ENCODE measurements around the gene GPATCH11.

GPATCH11 gene

DNA sequence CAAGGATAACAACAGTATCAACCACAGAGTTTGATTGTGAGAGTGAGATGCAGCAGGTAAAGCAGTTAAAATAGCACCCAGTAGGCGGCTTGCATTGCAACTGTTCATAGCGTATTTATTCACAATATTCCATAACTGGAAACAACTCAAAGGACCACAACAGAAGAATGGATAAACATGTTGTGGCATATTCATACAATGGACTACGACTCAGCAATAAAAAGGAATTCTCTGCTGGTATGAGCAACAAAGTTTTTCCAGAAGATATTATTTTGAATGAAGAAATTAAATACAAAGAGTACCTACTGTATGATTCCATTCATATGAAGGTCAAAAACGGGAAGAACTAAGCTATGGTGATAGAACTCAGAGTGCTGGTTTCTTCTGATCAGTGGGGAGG lies 25.2 kb downstream of the GPATCH11 start:
- DNase-seq = no peak

DNA sequence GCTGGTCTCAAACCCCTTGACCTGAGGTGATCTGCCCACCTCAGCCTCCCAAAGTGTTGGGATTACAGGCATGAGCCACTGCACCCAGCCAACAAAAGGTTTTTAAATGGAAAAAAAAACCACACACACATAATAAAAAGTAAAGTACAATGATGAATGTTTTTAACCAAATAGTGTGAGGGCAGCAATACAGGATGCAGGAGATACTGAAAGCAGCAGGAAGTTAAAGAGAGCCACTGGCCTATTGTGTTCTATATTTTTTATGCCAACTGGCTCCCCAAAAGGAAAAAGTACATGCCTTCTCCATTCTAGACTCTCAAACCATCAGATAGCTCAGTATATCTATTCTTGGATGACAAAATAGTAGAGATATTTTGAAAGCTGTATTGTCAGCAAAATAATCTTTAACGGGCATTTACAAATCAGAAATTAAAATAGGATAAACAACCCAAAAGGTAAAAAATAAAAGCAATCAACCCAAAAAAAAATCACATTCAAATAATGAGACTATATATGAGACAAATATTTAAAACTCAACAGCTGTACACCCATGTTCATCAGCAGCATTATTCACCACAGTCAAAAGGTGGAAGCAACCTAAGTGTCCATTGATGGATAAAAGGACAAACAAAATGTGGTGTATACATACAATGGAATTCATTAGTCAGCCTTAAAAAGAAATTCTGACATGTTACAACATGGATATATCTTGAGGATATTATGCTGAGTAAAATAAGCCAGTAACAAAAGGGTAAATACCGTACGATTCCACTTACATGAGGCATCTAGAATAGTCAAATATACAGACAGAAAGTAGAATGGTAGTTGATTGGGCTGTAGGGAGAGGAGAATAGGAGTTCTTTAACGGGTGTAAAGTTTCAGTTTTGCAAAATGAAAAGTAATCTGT lies 26.2 kb downstream of the GPATCH11 start:
- DNase-seq = no peak

DNA sequence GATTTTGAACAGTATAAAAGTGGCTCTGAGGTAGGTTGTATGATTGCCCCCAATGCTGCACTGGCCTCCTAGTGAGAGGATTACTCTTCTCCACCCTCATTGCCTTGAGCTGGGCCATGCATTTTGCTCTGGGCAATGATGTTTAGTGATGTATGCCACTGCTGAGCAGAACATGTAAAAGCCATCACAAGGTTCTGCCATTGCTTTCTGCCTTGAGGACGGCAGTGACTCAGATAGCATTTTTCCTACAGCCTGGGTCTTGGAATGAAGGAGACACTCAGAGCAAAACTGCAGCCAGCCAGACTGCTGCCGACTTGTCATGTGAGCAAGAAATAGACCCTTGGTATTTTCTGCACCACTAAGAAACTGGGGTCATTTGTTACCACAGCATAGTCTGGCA lies 27.6 kb downstream of the GPATCH11 start:
- DNase-seq = no peak

DNA sequence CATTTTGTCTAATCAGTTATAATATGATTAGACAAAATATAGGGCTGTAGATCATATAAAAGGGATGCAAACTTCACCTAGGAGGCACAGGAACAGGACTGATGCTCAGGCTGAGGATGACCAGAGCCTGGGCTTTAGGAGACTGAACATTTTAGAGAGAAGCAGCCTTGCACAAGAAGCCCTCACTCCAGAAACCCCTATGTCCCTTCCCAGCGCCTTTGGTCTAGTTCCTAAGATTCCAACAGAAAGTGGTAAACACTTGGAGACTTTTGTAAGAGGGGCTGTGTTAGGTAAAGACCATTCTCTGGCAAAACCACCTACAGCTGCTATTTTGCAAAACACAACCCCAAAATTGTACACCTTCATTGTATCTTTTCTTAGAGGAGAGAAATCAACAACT lies 33.2 kb downstream of the GPATCH11 start:
- DNase-seq = no peak

DNA sequence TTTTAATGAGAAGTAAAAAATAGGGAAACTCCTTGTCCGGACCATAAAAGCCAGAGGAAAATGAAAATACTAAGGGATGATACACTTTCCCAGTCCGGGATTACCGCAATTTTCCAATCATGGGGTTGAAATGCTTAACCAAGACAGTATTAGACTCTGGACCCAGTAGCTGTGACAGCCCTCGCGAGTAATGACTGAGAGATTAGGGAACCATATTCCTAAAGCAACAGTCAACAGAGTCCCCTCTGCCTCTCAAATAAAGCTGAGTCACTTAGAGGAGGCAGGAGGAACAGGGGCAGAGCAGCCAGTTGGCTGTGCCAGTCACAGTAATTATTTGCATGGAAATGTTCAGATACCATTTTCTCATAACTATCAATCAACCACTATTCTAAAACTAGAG lies 34.8 kb downstream of the GPATCH11 start:
- DNase-seq = peak; percentile 37 to 56 (median 53)

DNA sequence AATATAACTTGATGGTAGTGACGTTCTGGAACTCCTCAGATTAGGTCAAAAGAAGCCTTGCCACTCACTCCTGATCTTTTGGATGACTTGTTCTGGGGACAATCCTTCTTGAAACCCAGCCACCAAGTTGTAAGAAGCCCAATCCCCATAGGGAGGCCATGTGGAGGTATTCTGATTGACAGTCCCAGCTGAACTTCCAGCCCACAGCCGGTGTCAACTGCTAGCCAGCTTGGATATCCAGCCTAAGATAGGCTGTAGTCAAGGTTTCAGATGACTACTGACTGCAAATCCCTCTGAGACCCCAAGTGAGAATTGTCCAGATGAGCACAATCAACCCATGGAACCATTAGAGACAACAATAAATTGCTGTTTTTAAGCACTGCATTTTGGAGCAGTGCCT lies 41.1 kb downstream of the GPATCH11 start:
- no peak for DNase-seq

DNA sequence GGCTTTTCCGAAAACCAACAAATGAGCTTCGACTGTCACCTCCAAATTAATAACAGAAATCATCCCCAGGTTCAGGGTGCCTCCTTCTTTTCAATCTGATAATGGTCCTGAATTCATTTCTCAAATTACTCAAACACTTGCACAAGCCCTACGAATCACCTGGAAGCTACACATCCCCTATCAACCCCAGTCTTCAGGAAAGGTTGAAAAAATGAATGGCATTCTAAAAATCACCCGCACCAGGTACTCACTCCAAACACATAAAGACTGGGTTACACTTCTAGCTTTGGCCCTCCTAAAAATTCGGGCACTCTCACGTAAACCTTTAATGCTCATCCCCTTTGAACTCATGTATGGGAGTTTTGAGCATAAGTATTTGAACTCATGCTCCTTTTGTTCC lies 48.6 kb downstream of the GPATCH11 start:
- no peak for DNase-seq

DNA sequence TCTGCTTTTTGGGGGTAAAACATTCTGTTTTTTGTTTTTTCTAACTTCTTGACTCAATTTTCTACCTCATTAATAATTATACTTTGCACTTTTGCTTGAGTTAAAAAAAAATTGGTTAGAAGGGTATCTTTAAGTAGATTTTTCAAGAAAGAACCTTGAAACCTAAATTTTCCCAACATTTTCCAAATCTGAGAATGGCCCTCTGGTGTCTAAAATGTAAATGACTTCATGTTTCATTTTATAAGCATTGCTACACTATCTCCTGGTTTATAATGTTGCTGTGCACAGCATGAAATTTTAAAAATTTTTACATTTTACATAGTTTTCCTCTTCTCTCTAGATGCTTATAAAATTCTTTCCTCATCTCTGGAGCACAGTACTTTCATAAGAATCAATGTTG lies 58.2 kb downstream of the GPATCH11 start:
- DNase-seq = no peak

DNA sequence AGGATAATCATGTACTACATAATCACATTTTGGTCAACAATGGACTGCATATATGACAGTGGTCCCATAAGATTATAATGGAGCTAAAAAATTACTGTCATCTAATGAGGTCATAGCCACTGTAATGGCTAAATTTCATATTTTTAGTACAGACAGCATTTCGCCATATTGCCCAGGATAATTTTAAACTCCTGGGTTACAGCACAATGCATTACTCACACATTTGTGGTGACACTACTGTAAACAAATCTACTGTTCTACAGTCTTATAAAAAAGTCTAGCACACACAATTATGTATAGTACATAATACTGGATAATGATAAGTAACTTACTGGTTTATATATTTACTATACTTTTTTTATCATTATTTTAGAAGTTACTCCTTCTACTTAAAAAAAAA lies 59.7 kb downstream of the GPATCH11 start:
- peak; percentile 24 to 71 (median 46) for DNase-seq

DNA sequence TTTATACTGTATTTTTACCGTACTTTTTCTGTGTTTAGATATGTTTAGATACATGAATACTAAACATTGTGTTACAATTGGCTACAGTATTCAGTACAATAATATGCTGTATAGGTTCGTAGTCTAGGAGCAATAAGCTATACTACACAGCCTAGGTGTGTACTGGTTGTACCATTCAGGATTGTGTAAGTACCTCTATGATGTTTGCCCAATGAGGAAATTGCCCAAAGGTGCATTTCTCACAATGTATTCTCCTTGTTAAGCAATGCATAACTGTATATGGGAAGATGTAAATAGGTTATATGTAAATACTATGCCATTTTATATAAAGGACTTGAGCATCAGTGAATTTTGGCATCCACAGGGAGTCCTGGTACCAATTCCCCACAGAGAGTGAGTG lies 61.7 kb downstream of the GPATCH11 start:
- no peak for DNase-seq

DNA sequence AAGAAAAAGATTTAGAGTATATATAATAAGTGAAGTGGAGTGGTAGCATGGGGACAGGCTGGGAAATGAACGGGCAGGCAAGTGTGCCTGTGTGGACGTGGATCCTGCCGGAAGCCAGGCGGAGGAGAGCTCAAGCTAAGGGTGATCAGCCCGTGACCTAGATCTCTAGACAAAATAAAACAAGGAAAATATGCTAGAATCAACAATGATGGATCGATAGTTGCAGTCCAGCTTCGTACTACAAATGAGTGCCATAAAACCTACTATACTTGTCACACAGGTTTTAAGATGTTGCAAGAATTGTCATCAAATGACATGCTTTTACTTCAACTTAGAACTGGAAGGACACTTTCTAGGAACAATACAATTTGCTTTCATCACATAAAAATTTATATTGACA lies 64.0 kb downstream of the GPATCH11 start:
- no peak for DNase-seq

Data from suppressor macrophage treated with lipopolysaccharide for 1 hour (primary cell).